ENCODE results near the gene QKI. TPM values are rescaled to one million over a fixed set of nuclear protein-coding genes. Genes with fewer than 3 reads are reported as not detected.

QKI gene
- total and polyA plus RNA-seq, 10 of the 15 experiments (the other 5 are each of a cell fraction or from before 2014, with no cell fraction given) = 4.7 to 72.5 (median 38.9) TPM

GRCh38 chr6:163414946-163415619, 565 bp downstream of the QKI start (continued):
- TF ChIP-seq BHLHE40 (IDR thresholded peaks at IDR 0.05; ENCODE audit: borderline replicate concordance in 1 of 2, low read depth in 2 of 2, low read length in 1 of 2) (0 out of 4 replicates have a peak, but pooled peaks of 1 of the 2 experiments have one; percentile 5), TBL1XR1 (IDR thresholded peaks at IDR 0.05; ENCODE audit: low read depth, low read length) (no peak), YY1 (IDR thresholded peaks at IDR 0.05; ENCODE audit: low read depth, low read length) (no peak)

GRCh38 chr6:163415620-163416556, 1.4 kb downstream of the QKI start:
- FAIRE-seq (no peak), ATAC-seq (peak; percentile 24), DNase-seq (ENCODE audit: low read depth, low spot score) (peak; percentile 72)
- Histone ChIP-seq H3K79me2 (ENCODE audit: control insufficient read depth, insufficient read depth, low read length) (peaks cover 64% of the 10 kb centered on the region), H3K27me3 (replicated peaks in 1 of 2; ENCODE audit: control insufficient read depth in 2 of 2, insufficient read depth in 2 of 2, low read length in 1 of 2) (no peaks in the 10 kb centered on the region), H3K4me3 (peak overlapping the region; percentile 90), H3K36me3 (ENCODE audit: control insufficient read depth in 2 of 2, insufficient read depth in 2 of 2, low read length in 1 of 2) (no peaks in the 10 kb centered on the region), H3K4me1 (ENCODE audit: control insufficient read depth, insufficient read depth, low read length) (peaks cover 3% of the 10 kb centered on the region; the same call in 1 of the 2 replicates), H4K20me1 (ENCODE audit: control insufficient read depth, insufficient read depth) (no peaks in the 10 kb centered on the region), H3K27ac (ENCODE audit: control insufficient read depth, insufficient read depth) (peak overlapping the region; percentile 77), H3K9ac (ENCODE audit: control insufficient read depth, insufficient read depth, low read length) (peak overlapping the region; percentile 86), H3K4me2 (ENCODE audit: control insufficient read depth, insufficient read depth) (peak overlapping the region; percentile 81), H3K9me3 (replicated peaks; ENCODE audit: control insufficient read depth, insufficient read depth, low read length) (no peaks in the 10 kb centered on the region), H2AFZ (ENCODE audit: control insufficient read depth, low read depth, low read length) (peak overlapping the region; percentile 59)
- under 1% methylated on average over 60 of the region's 63 CpGs for WGBS (ENCODE audit: insufficient coverage, insufficient replicate concordance, low lambda C conversion rate, missing lambda C conversion rate)
- CTCF ChIA-PET = interaction anchor here (0.6 to 6.5 kb wide), 8 partner anchors 11 to 1483 kb away, joined by 3 to 56 read pairs (median 7); no protein-coding TSS in a partner anchor
- in situ Hi-C loops (cut with MboI) = no loop called here
- intact Hi-C loops (cut with micrococcal nuclease; ENCODE audit: unreplicated experiment) = loop anchor here (1.0 to 10.0 kb wide), 5 partner anchors 136 to 1511 kb away; no protein-coding TSS in a partner anchor
- RAD21 ChIA-PET (ENCODE audit: unreplicated experiment) = interaction anchor here (0.8 to 5.4 kb wide), 6 partner anchors 8 to 539 kb away, joined by 3 to 26 read pairs (median 4); no protein-coding TSS in a partner anchor
- BruUV-seq (replicated peaks) = TSS peak; percentile 66
- POLR2A ChIA-PET = interaction anchor here (0.7 to 1.9 kb wide), 5 partner anchors 10 to 92 kb away, joined by 3 to 4 read pairs (median 3); no protein-coding TSS in a partner anchor
- SMC1A ChIA-PET (ENCODE audit: uncharacterized antibody, unreplicated experiment) = interaction anchor here (0.6 to 7.0 kb wide), 8 partner anchors 11 to 598 kb away, joined by 3 to 39 read pairs (median 10); no protein-coding TSS in a partner anchor
- TF ChIP-seq NBN (IDR thresholded peaks at IDR 0.05) (no peak), FOXK2 (IDR thresholded peaks at IDR 0.05) (no peak), SMC3 (IDR thresholded peaks at IDR 0.05; ENCODE audit: borderline replicate concordance, low read length) (no peak), PRDM15 (CRISPR knock-in tag; IDR thresholded peaks at IDR 0.05) (no peak), SMAD5 (IDR thresholded peaks at IDR 0.05; ENCODE audit: low read depth) (no peak), YY1 (IDR thresholded peaks at IDR 0.05; ENCODE audit: low read depth, low read length) (0 out of 2 replicates have a peak, but pooled peaks have one; percentile 10), MLLT1 (IDR thresholded peaks at IDR 0.05) (peak; percentile 39; the same call in 1 of the 2 replicates), NFYB (IDR thresholded peaks at IDR 0.05; ENCODE audit: insufficient read depth, low read depth, low read length) (no peak), BHLHE40 (IDR thresholded peaks at IDR 0.05; ENCODE audit: borderline replicate concordance in 1 of 2, low read depth in 2 of 2, low read length in 1 of 2) (0 out of 4 replicates have a peak, but pooled peaks of 1 of the 2 experiments have one; percentile 19), TAF1 (IDR thresholded peaks at IDR 0.05; ENCODE audit: borderline replicate concordance, low read depth, low read length) (no peak), CBFB (IDR thresholded peaks at IDR 0.05; ENCODE audit: low read depth) (peak; percentile 42; the same call in 1 of the 2 replicates), PAX5 (IDR thresholded peaks at IDR 0.05; ENCODE audit: borderline replicate concordance, low read depth, low read length) (no peak), MEF2B (IDR thresholded peaks at IDR 0.05; ENCODE audit: partially characterized antibody, poor library complexity, severe bottlenecking) (no peak)
